MM.1S (cell line): ENCODE data around the gene CARD8.
A peak's percentile ranks its signal among the peaks of the same experiment; 100 is the strongest.

Experiments used
- DNase-seq: peaks from one replicate; pipeline ENCODE4 v3.0.0-alpha.2; 2015
- H2AFZ ChIP-seq: fragments of 300-600 bp; sonication (generic); 2 replicates; pipeline ENCODE4 v1.6.0; 2016; ENCODE audit warnings: antibody characterized with exemption, low read length
- H3F3A ChIP-seq: fragments of 300-600 bp; sonication (generic); 2 replicates; pipeline ENCODE4 v1.6.1; 2016; ENCODE audit warnings: mild to moderate bottlenecking, antibody characterized with exemption, low read length, moderate library complexity, mixed read lengths; ENCODE audit not compliant: insufficient read depth
- H3K27ac ChIP-seq: fragments of 300-600 bp; sonication (generic); 2 replicates; pipeline ENCODE4 v1.5.1; 2016; ENCODE audit warnings: mild to moderate bottlenecking, low read length
- H3K27me3 ChIP-seq: fragments of 300-600 bp; sonication (generic); replicated peaks from 2 replicates; pipeline ENCODE4 v1.6.0; 2016; ENCODE audit warnings: low read length; ENCODE audit not compliant: insufficient read depth
- H3K36me3 ChIP-seq: fragments of 300-600 bp; sonication (generic); replicated peaks from 2 replicates; pipeline ENCODE4 v1.6.1; 2016; ENCODE audit warnings: mild to moderate bottlenecking, low read length, mixed read lengths; ENCODE audit not compliant: insufficient read depth
- H3K4me1 ChIP-seq: fragments of 300-600 bp; sonication (generic); 2 replicates; pipeline ENCODE4 v1.6.1; 2016; ENCODE audit warnings: low read length, mixed read lengths
- H3K4me2 ChIP-seq: fragments of 300-600 bp; sonication (generic); 2 replicates; pipeline ENCODE4 v1.6.0; 2016; ENCODE audit warnings: low read depth, low read length
- H3K4me3 ChIP-seq: fragments of 300-600 bp; sonication (generic); 2 replicates; pipeline ENCODE4 v1.5.1; 2016; ENCODE audit warnings: low read length, mixed read lengths
- H3K79me2 ChIP-seq: fragments of 300-600 bp; sonication (generic); 2 replicates; pipeline ENCODE4 v1.6.1; 2016; ENCODE audit warnings: mixed run types, low read length, mixed read lengths
- H3K9ac ChIP-seq: fragments of 300-600 bp; sonication (generic); 2 replicates; pipeline ENCODE4 v1.6.1; 2016; ENCODE audit warnings: low read length, mixed read lengths
- H3K9me2 ChIP-seq: fragments of 300-600 bp; sonication (generic); replicated peaks from 2 replicates; pipeline ENCODE4 v1.6.1; 2016; ENCODE audit warnings: mild to moderate bottlenecking, low read length, mixed read lengths; ENCODE audit not compliant: insufficient read depth
- H3K9me3 ChIP-seq: fragments of 300-600 bp; sonication (generic); replicated peaks from 2 replicates; pipeline ENCODE4 v1.6.1; 2016; ENCODE audit warnings: mild to moderate bottlenecking, low read length, mixed read lengths; ENCODE audit not compliant: insufficient read depth
- H4K20me1 ChIP-seq: fragments of 300-600 bp; sonication (generic); 2 replicates; pipeline ENCODE4 v1.6.1; 2016; ENCODE audit warnings: mild to moderate bottlenecking, low read length, moderate library complexity, mixed read lengths; ENCODE audit not compliant: insufficient read depth
- CTCF ChIP-seq: fragments of 300-600 bp; sonication (generic); IDR thresholded peaks from 2 replicates; pipeline ENCODE4 v1.5.1; 2016; ENCODE audit warnings: antibody characterized with exemption, low read length, mixed read lengths
- EZH2 ChIP-seq: fragments of 300-600 bp; sonication (generic); optimal IDR thresholded peaks from 2 replicates; pipeline ENCODE3; 2017; ENCODE audit warnings: low read depth, mild to moderate bottlenecking, antibody characterized with exemption, low read length, mixed read lengths
- EZH2phosphoT487 ChIP-seq: fragments of 300-600 bp; sonication (generic); IDR thresholded peaks from 2 replicates; pipeline ENCODE4 v1.6.1; 2018; ENCODE audit warnings: antibody characterized with exemption, low read length

CARD8 gene

GRCh38 chr19:48175578-48175977, 80.1 kb downstream of the CARD8 start:
- Histone ChIP-seq H3K9me2 (no peaks in the 10 kb centered on the region), H3K79me2 (peaks cover 16% of the 10 kb centered on the region), H3K4me3 (no peak overlapping the region), H3K27ac (no peak overlapping the region), H3K36me3 (no peaks in the 10 kb centered on the region), H3K27me3 (no peaks in the 10 kb centered on the region), H3K9ac (no peak overlapping the region), H2AFZ (no peak overlapping the region), H3K9me3 (no peaks in the 10 kb centered on the region), H4K20me1 (no peaks in the 10 kb centered on the region), H3K4me1 (peaks cover 12% of the 10 kb centered on the region), H3K4me2 (no peak overlapping the region), H3F3A (peaks cover 7% of the 10 kb centered on the region)
- no peak for TF ChIP-seq CTCF
- no peak for TF ChIP-seq EZH2
- TF ChIP-seq EZH2phosphoT487, result no peak
- DNase-seq, result no peak

- peak overlapping the region; percentile 4; the same call in 1 of the 2 replicates for H3K27ac ChIP-seq
- H3K9me3 ChIP-seq, result no peaks in the 10 kb centered on the region
- no peaks in the 10 kb centered on the region for H3K9me2 ChIP-seq
- H2AFZ ChIP-seq, result no peak overlapping the region
- DNase-seq, result peak; percentile 18
- TF ChIP-seq CTCF (no peak), EZH2phosphoT487 (no peak), EZH2 (no peak)
- peaks cover 10% of the 10 kb centered on the region for H3F3A ChIP-seq
- H3K9ac ChIP-seq, result no peak overlapping the region
- H3K36me3 ChIP-seq, result no peaks in the 10 kb centered on the region
- no peak overlapping the region for H3K4me3 ChIP-seq
- H3K4me2 ChIP-seq, result peak overlapping the region; percentile 18; the same call in 1 of the 2 replicates
- peaks cover 12% of the 10 kb centered on the region for H3K4me1 ChIP-seq
- H3K27me3 ChIP-seq, result no peaks in the 10 kb centered on the region
- H4K20me1 ChIP-seq, result no peaks in the 10 kb centered on the region
- H3K79me2 ChIP-seq, result peaks cover 16% of the 10 kb centered on the region
These were observed 81.2 kb downstream of the CARD8 start for GRCh38 chr19:48174445-48175030.

- no peak overlapping the region for H3K27ac ChIP-seq
- no peak for DNase-seq
- H3K36me3 ChIP-seq, result no peaks in the 10 kb centered on the region
- H3K9ac ChIP-seq, result no peak overlapping the region
- H3K9me3 ChIP-seq, result no peaks in the 10 kb centered on the region
- no peak overlapping the region for H2AFZ ChIP-seq
- H3K4me1 ChIP-seq, result peaks cover 23% of the 10 kb centered on the region
- no peaks in the 10 kb centered on the region for H3K27me3 ChIP-seq
- peaks cover 8% of the 10 kb centered on the region; the same call in 1 of the 2 replicates for H4K20me1 ChIP-seq
- H3K4me2 ChIP-seq, result peak overlapping the region; percentile 82; the same call in 1 of the 2 replicates
- no peak for TF ChIP-seq CTCF
- TF ChIP-seq EZH2, result no peak
- no peak for TF ChIP-seq EZH2phosphoT487
- no peak overlapping the region for H3K4me3 ChIP-seq
- H3K9me2 ChIP-seq, result no peaks in the 10 kb centered on the region
- peaks cover 10% of the 10 kb centered on the region for H3F3A ChIP-seq
- H3K79me2 ChIP-seq, result peaks cover 42% of the 10 kb centered on the region
These were observed 84.0 kb downstream of the CARD8 start for GRCh38 chr19:48171710-48172109.
